ENCODE results near the gene TXNL4B. TPM values are rescaled to one million over a fixed set of nuclear protein-coding genes. Genes with fewer than 3 reads are reported as not detected.

Gene TXNL4B
- total and polyA plus RNA-seq, 9 of the 15 experiments (the other 6 are each of a cell fraction or from before 2014, with no cell fraction given): 11.9 to 38.0 (median 22.3) TPM

- TF ChIP-seq OTX1 (CRISPR knock-in tag; IDR thresholded peaks at IDR 0.05) (no peak), MCM7 (IDR thresholded peaks at IDR 0.05) (no peak), ZNF668 (CRISPR knock-in tag; IDR thresholded peaks at IDR 0.05) (no peak)
Observed at GRCh38 chr16:72044825-72045359, 48.5 kb downstream of the TXNL4B start (continued).

GRCh38 chr16:72044296-72044695, 49.1 kb downstream of the TXNL4B start:
- TF ChIP-seq DDX20 (tag; IDR thresholded peaks at IDR 0.05; ENCODE audit: low read depth) (no peak), CREB3L1 (IDR thresholded peaks at IDR 0.05; ENCODE audit: borderline replicate concordance, low read depth) (no peak), MTA1 (IDR thresholded peaks at IDR 0.05; ENCODE audit: borderline replicate concordance) (no peak), ARID2 (IDR thresholded peaks at IDR 0.05) (no peak), PTRF (tag; IDR thresholded peaks at IDR 0.05) (no peak), ZNF253 (CRISPR knock-in tag; conservative IDR thresholded peaks at IDR 0.05) (no peak), HIVEP1 (CRISPR knock-in tag; IDR thresholded peaks at IDR 0.05) (no peak), CBFA2T3 (IDR thresholded peaks at IDR 0.05) (0 out of 2 replicates have a peak, but pooled peaks have one; percentile 7)
- no TSS peak for BruUV-seq (replicated peaks)
- ATAC-seq: no peak
- H3K9me3 ChIP-seq (replicated peaks; ENCODE audit: control insufficient read depth, insufficient read depth, low read depth, low read length): no peaks in the 10 kb centered on the region
- H3K9me1 ChIP-seq (ENCODE audit: control insufficient read depth, insufficient read depth, low read length): no peaks in the 10 kb centered on the region
- no peaks in the 10 kb centered on the region for H3K36me3 ChIP-seq (ENCODE audit: control insufficient read depth, insufficient read depth, low read length)
- no peaks in the 10 kb centered on the region for H4K20me1 ChIP-seq (replicated peaks; ENCODE audit: control insufficient read depth, insufficient read depth, low read length)
- H3K27me3 ChIP-seq (ENCODE audit: control insufficient read depth in 2 of 2, insufficient read depth in 2 of 2, low read length in 2 of 2): no peaks in the 10 kb centered on the region; a peak in 2 of 5 replicates
- no peak overlapping the region for H3K4me2 ChIP-seq (ENCODE audit: insufficient read depth, low read length)
- no peak overlapping the region for H3K4me3 ChIP-seq
- no peak for DNase-seq (ENCODE audit: extremely low read depth in 1 of 4, low spot score in 3 of 4)
- no peak overlapping the region for H3K27ac ChIP-seq (ENCODE audit: extremely low read depth, low read depth, low read length)
- in situ Hi-C loops (cut with MboI): no loop called here
- no peak overlapping the region for H3K9ac ChIP-seq (ENCODE audit: insufficient read depth in 1 of 2, low read depth in 2 of 2, low read length in 2 of 2)
- 3% methylated on average over 6 of the region's 6 CpGs for WGBS (ENCODE audit: insufficient coverage, low coverage, missing lambda C conversion rate)
- H2AFZ ChIP-seq (ENCODE audit: low read depth, low read length): no peak overlapping the region
- H3K4me1 ChIP-seq (replicated peaks in 1 of 2; ENCODE audit: control insufficient read depth in 2 of 2, insufficient read depth in 2 of 2, low read length in 2 of 2): no peaks in the 10 kb centered on the region; a peak in 2 of 5 replicates
- no peak for FAIRE-seq
- intact Hi-C loops (cut with micrococcal nuclease): no loop called here
- ChIA-PET POLR2A (no interaction called here), CTCF (ENCODE audit: low intra/inter-chr PET ratio) (no interaction called here)
- H3K79me2 ChIP-seq (ENCODE audit: control insufficient read depth, insufficient read depth, low read length): no peaks in the 10 kb centered on the region
